HCT116 (cell line): ENCODE data around the gene HOXB2. TPM values are rescaled to one million over a fixed set of nuclear protein-coding genes. Genes with fewer than 3 reads are reported as not detected.

Experiments used
- ATAC-seq: fragments of 200-7000 bp; cut with Tn5 transposase; 2 replicates; pipeline ENCODE4 v1.9.1; 2020; ENCODE audit warnings: mild to moderate bottlenecking, moderate library complexity
- BruUV-seq: library from RNA; stranded (reverse); fragments of 400-500 nt; replicated peaks from 2 replicates; lab custom pipeline; 2021; lab: Mats Ljungman, UMichigan
- CTCF ChIA-PET: fragments of 300-600 bp; sonication (Branson Sonifier 250); formaldehyde crosslinking; loops from one replicate; lab custom pipeline; 2021; ENCODE audit warnings: antibody characterized with exemption; lab: Charles Lee
- POLR2A ChIA-PET: fragments of 300-600, 350-600 bp; sonication (Branson Sonifier 250); formaldehyde crosslinking; loops from one replicate; lab custom pipeline; 2021; ENCODE audit warnings: antibody characterized with exemption; lab: Charles Lee
- RAD21 ChIA-PET, 2 experiments: fragments of 300-600 bp; sonication (Branson Sonifier 250); formaldehyde crosslinking; loops; one replicate each; lab custom pipeline; 2023; ENCODE audit warnings: low total read pairs in 2 of 2; ENCODE audit not compliant: uncharacterized antibody in 2 of 2, unreplicated experiment in 2 of 2, low non-redundant PET in 1 of 2; lab: Charles Lee
- DNase-seq: peaks from one replicate; pipeline ENCODE4 v3.0.0-alpha.2; 2010; ENCODE audit warnings: low read depth, low spot score
- H2AFZ ChIP-seq: fragments of 200-600 bp; shearing (Covaris generic), sonication (generic); 2 replicates; pipeline ENCODE4 v1.6.1; 2017; ENCODE audit warnings: low read depth, mixed run types, mixed read lengths, antibody characterized with exemption, low read length; ENCODE audit not compliant: poor library complexity, severe bottlenecking
- H3K27ac ChIP-seq: 2 replicates; pipeline ENCODE4 v1.5.1; 2012; ENCODE audit warnings: low read depth, low read length
- H3K27me3 ChIP-seq: fragments of 200-600 bp; sonication (generic); 2 replicates; pipeline ENCODE4 v1.6.1; 2016; ENCODE audit warnings: mixed run types, low read length, mixed read lengths; ENCODE audit not compliant: insufficient read depth
- H3K36me3 ChIP-seq, 2 experiments: fragments of 200-500 bp in 1 of 2; fragments of 200-600 bp in 1 of 2; sonication (Bioruptor generic) in 1 of 2; sonication (generic) in 1 of 2; 2 replicates each; pipeline versions ENCODE4 v1.5.1 to v1.6.1; 2014 to 2016; ENCODE audit warnings: low read length in 2 of 2, inconsistent platforms in 1 of 2, mixed read lengths in 1 of 2, mixed run types in 1 of 2; ENCODE audit not compliant: insufficient read depth in 2 of 2, control insufficient read depth in 1 of 2
- H3K4me1 ChIP-seq, 2 experiments: fragments of 200-600 bp in 1 of 2; sonication (generic) in 1 of 2; 2 replicates each; pipeline versions ENCODE4 v1.5.1 to v1.6.1; 2012 to 2017; ENCODE audit warnings: low read length in 2 of 2, inconsistent platforms in 1 of 2, mild to moderate bottlenecking in 1 of 2, mixed read lengths in 1 of 2, mixed run types in 1 of 2, moderate library complexity in 1 of 2; ENCODE audit not compliant: insufficient read depth in 2 of 2, control insufficient read depth in 1 of 2
- H3K4me2 ChIP-seq: fragments of 200-600 bp; sonication (generic); 2 replicates; pipeline ENCODE4 v1.6.1; 2017; ENCODE audit warnings: mixed run types, low read length, mixed read lengths
- H3K4me3 ChIP-seq, 2 experiments: fragments of 200-600 bp in 1 of 2; sonication (generic) in 1 of 2; replicated peaks in 1 of 2; 2 replicates each; pipeline ENCODE4 v1.5.1; 2011 to 2016; ENCODE audit warnings: low read length in 2 of 2, control low read depth in 1 of 2, low read depth in 1 of 2, mild to moderate bottlenecking in 1 of 2, mixed read lengths in 1 of 2, mixed run types in 1 of 2
- H3K79me2 ChIP-seq: fragments of 200-600 bp; sonication (generic); 2 replicates; pipeline ENCODE4 v1.6.1; 2017; ENCODE audit warnings: mild to moderate bottlenecking, mixed run types, low read length, moderate library complexity, mixed read lengths; ENCODE audit not compliant: insufficient read depth
- H3K9ac ChIP-seq: fragments of 200-600 bp; sonication (generic); 2 replicates; pipeline ENCODE4 v1.6.1; 2016; ENCODE audit warnings: low read length, mixed read lengths
- H3K9me2 ChIP-seq: fragments of 200-600 bp; sonication (generic), shearing (Covaris generic); 2 replicates; pipeline ENCODE4 v1.6.1; 2017; ENCODE audit warnings: mixed run types, mild to moderate bottlenecking, moderate library complexity; ENCODE audit not compliant: insufficient read depth
- H3K9me3 ChIP-seq, 2 experiments: fragments of 200-500 bp in 1 of 2; fragments of 200-600 bp in 1 of 2; sonication (Bioruptor generic) in 1 of 2; sonication (generic) in 1 of 2; 2 replicates each; pipeline ENCODE4 v1.6.1; 2014 to 2017; ENCODE audit warnings: low read length in 2 of 2, mixed read lengths in 2 of 2, inconsistent platforms in 1 of 2, low read depth in 1 of 2, mild to moderate bottlenecking in 1 of 2, mixed run types in 1 of 2, moderate library complexity in 1 of 2; ENCODE audit not compliant: control insufficient read depth in 1 of 2, insufficient read depth in 1 of 2
- H4K20me1 ChIP-seq: fragments of 200-600 bp; sonication (generic), shearing (Covaris generic); 2 replicates; pipeline ENCODE4 v1.6.1; 2017; ENCODE audit warnings: mixed run types, mild to moderate bottlenecking, moderate library complexity; ENCODE audit not compliant: insufficient read depth
- CTCF ChIP-seq, 3 experiments: fragments of 200-600 bp in 1 of 3; sonication (generic) in 1 of 3; IDR thresholded peaks in 2 of 3; conservative IDR thresholded peaks in 1 of 3; 2 replicates each; pipeline ENCODE4 v1.5.1; 2012 to 2017; ENCODE audit warnings: low read depth in 2 of 3, low read length in 2 of 3, antibody characterized with exemption in 1 of 3, borderline replicate concordance in 1 of 3, control low read depth in 1 of 3, mild to moderate bottlenecking in 1 of 3, mixed read lengths in 1 of 3, mixed run types in 1 of 3, moderate library complexity in 1 of 3; ENCODE audit not compliant: insufficient read depth in 1 of 3
- EZH2 ChIP-seq: fragments of 200-600 bp; sonication (generic); IDR thresholded peaks from 2 replicates; pipeline ENCODE4 v1.6.1; 2017; ENCODE audit warnings: antibody characterized with exemption, mixed run types
- JUND ChIP-seq: IDR thresholded peaks from 2 replicates; pipeline ENCODE4 v1.6.1; 2012
- POLR2A ChIP-seq: IDR thresholded peaks from 2 replicates; pipeline ENCODE4 v1.7.0; 2011; ENCODE audit warnings: borderline replicate concordance; ENCODE audit not compliant: insufficient read depth, insufficient read length; ENCODE audit errors: extremely low read depth
- POLR2AphosphoS5 ChIP-seq: IDR thresholded peaks from 2 replicates; pipeline ENCODE4 v1.6.1; 2011; ENCODE audit warnings: mild to moderate bottlenecking, low read depth, low read length, moderate library complexity
- intact Hi-C: fragments of 100-400 bp; cut with micrococcal nuclease; formaldehyde crosslinking; loops from 2 replicates; pipeline ENCODE4 v1.10.0; 2022
- total RNA-seq: library from RNA; stranded (reverse); gene quantifications from one replicate; pipeline ENCODE4 v1.2.1, GENCODE V29; 2021; ENCODE audit not compliant: unreplicated experiment
- TF ChIP-seq, protein P1 (sequence below): IDR thresholded peaks from 2 replicates; pipeline ENCODE4 v1.6.1; 2012
- TF ChIP-seq, protein P2 (sequence below): IDR thresholded peaks from 2 replicates; pipeline ENCODE4 v1.6.1; 2011; ENCODE audit warnings: mild to moderate bottlenecking, low read length, moderate library complexity; ENCODE audit not compliant: insufficient replicate concordance; ENCODE audit errors: extremely low read depth

Gene HOXB2
- total RNA-seq, 1 experiment from 2014 or later: 2.0 TPM

- intact Hi-C loops: no loop called here
- Histone ChIP-seq H3K9me2 (no peaks in the 10 kb centered on the region), H3K9ac (no peak overlapping the region), H3K27ac (no peak overlapping the region), H3K79me2 (no peaks in the 10 kb centered on the region), H4K20me1 (no peaks in the 10 kb centered on the region), H3K9me3 (no peaks in the 10 kb centered on the region), H3K27me3 (no peaks in the 10 kb centered on the region), H3K4me3 (no peak overlapping the region), H3K4me2 (no peak overlapping the region), H3K4me1 (peaks cover 0 to 4% of the 10 kb centered on the region in 2 experiments; a peak in 1 of 4 replicates), H3K36me3 (peaks cover 0 to 4% of the 10 kb centered on the region in 2 experiments; a peak in 1 of 4 replicates), H2AFZ (no peak overlapping the region)
- BruUV-seq: no TSS peak
- ChIA-PET RAD21 (no interaction called here), POLR2A (no interaction called here), CTCF (no interaction called here)
- no peak for DNase-seq
- TF ChIP-seq EZH2: no peak
- TF ChIP-seq, protein P1, sequence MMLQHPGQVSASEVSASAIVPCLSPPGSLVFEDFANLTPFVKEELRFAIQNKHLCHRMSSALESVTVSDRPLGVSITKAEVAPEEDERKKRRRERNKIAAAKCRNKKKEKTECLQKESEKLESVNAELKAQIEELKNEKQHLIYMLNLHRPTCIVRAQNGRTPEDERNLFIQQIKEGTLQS: no peak
- TF ChIP-seq POLR2AphosphoS5: no peak
- no peak for TF ChIP-seq POLR2A
- no peak for TF ChIP-seq JUND
- TF ChIP-seq, protein P2, sequence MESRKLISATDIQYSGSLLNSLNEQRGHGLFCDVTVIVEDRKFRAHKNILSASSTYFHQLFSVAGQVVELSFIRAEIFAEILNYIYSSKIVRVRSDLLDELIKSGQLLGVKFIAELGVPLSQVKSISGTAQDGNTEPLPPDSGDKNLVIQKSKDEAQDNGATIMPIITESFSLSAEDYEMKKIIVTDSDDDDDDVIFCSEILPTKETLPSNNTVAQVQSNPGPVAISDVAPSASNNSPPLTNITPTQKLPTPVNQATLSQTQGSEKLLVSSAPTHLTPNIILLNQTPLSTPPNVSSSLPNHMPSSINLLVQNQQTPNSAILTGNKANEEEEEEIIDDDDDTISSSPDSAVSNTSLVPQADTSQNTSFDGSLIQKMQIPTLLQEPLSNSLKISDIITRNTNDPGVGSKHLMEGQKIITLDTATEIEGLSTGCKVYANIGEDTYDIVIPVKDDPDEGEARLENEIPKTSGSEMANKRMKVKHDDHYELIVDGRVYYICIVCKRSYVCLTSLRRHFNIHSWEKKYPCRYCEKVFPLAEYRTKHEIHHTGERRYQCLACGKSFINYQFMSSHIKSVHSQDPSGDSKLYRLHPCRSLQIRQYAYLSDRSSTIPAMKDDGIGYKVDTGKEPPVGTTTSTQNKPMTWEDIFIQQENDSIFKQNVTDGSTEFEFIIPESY: no peak
- no peak for ATAC-seq
Observed at GRCh38 chr17:48553190-48553547, 8.3 kb upstream of the HOXB2 start.

GRCh38 chr17:48552466-48553189 lies 7.7 kb upstream of the HOXB2 start:
- Histone ChIP-seq H3K4me3 (no peak overlapping the region), H3K9me2 (no peaks in the 10 kb centered on the region), H3K9me3 (no peaks in the 10 kb centered on the region), H3K9ac (no peak overlapping the region), H3K79me2 (no peaks in the 10 kb centered on the region), H3K27ac (no peak overlapping the region), H2AFZ (no peak overlapping the region), H3K4me2 (no peak overlapping the region)
- ATAC-seq: no peak
- no peak for DNase-seq
- no TSS peak for BruUV-seq
- intact Hi-C loops: no loop called here
- TF ChIP-seq CTCF (IDR thresholded peaks at IDR 0.05 in 2 of 3, conservative IDR thresholded peaks at IDR 0.05 in 1 of 3; ENCODE audit: borderline replicate concordance in 1 of 3, insufficient read depth in 1 of 3, low read depth in 2 of 3, low read length in 2 of 3): no peak
- TF ChIP-seq, protein P1: no peak
- TF ChIP-seq, all 23 proteins: peak for 0
- RAD21 ChIA-PET: no interaction called here
- Histone ChIP-seq H3K27me3 (no peaks in the 10 kb centered on the region), H4K20me1 (no peaks in the 10 kb centered on the region), H3K4me1 (peaks cover 0 to 4% of the 10 kb centered on the region in 2 experiments; a peak in 1 of 4 replicates), H3K36me3 (peaks cover 0 to 4% of the 10 kb centered on the region in 2 experiments; a peak in 1 of 4 replicates)
- CTCF ChIA-PET: no interaction called here
- POLR2A ChIA-PET: no interaction called here
